GM18507 (cell line): ENCODE results near the gene KIF2B.
"Not testable (repeated sequence)": the region's sequence is repeated elsewhere in the genome, so short reads cannot be mapped to it uniquely, and the experiment has no call there.

Experiments used
- DNase-seq: peaks from one replicate; pipeline ENCODE4 v3.0.0; 2011; ENCODE audit warnings: low read depth; ENCODE audit not compliant: insufficient read length; ENCODE audit errors: extremely low spot score
- FAIRE-seq: peaks from 2 replicates; lab custom pipeline; 2011; peaks lifted over from hg19 to GRCh38; lab: Jason Lieb, UNC

Gene KIF2B, protein sequence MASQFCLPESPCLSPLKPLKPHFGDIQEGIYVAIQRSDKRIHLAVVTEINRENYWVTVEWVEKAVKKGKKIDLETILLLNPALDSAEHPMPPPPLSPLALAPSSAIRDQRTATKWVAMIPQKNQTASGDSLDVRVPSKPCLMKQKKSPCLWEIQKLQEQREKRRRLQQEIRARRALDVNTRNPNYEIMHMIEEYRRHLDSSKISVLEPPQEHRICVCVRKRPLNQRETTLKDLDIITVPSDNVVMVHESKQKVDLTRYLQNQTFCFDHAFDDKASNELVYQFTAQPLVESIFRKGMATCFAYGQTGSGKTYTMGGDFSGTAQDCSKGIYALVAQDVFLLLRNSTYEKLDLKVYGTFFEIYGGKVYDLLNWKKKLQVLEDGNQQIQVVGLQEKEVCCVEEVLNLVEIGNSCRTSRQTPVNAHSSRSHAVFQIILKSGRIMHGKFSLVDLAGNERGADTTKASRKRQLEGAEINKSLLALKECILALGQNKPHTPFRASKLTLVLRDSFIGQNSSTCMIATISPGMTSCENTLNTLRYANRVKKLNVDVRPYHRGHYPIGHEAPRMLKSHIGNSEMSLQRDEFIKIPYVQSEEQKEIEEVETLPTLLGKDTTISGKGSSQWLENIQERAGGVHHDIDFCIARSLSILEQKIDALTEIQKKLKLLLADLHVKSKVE

DNA sequence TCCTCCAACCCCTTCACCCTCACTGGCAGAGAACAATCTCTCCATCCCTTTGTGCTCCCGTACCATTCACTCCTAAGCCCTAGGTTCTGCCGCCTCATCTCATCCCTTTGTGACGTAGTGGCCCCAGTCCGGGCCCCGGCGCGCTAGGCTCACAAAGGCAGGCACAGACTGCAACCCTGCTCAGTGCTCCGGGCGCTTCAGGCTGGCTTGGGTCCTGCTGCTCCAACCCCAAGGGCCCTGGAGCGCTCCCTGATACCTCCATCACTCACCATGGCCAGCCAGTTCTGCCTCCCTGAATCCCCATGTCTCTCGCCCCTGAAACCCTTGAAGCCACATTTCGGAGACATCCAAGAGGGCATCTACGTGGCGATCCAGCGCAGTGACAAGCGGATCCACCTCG is at the start of gene KIF2B:
Gene KIF2B (plus strand): TSS at position 164 of the 400 bp plus-strand sequence. CDS start 107 bp downstream, at position 271.
- no peak for DNase-seq
- FAIRE-seq: no peak

DNA sequence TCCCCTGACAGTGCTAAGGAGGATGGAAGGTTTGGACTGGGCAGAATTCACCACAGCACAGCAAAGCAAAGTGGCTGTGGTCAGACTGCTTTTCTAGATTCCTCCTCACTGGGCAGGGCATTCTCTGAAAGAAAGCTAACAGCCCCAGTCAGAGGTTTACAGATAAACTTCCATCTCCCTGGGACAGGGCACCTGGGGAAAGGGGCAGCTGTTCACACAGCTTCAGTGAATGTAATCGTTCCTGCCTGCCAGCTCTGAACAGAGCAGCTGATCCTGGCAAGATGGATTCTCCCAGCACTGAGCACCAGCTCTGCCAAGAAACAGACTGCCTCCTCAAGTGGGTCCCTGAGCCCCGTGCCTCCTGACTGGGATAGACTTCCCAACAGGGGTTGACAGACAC is 42.4 kb upstream of the KIF2B start:
- FAIRE-seq (no peak), DNase-seq (no peak)

DNA sequence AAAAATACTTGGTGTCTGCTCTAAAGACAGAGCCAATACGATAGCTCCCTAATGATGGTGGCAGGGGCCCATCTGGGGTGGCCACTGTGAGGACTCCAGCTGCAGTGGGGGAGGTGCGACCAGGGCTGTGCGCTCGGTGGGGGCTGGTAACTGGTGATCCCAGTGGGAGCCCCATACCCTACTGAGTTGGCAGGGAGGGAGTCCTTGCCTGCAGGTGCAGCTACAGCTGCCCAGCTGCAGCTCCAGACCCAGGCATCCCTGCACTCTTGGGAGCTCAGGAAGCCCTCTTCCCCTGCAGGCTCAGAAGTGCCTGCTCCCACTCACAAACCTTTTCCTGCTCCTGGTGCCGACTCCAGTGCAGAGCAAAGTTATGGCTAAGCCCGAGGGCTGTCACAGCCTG is 31.2 kb upstream of the KIF2B start:
- DNase-seq (no peak), FAIRE-seq (no peak)

DNA sequence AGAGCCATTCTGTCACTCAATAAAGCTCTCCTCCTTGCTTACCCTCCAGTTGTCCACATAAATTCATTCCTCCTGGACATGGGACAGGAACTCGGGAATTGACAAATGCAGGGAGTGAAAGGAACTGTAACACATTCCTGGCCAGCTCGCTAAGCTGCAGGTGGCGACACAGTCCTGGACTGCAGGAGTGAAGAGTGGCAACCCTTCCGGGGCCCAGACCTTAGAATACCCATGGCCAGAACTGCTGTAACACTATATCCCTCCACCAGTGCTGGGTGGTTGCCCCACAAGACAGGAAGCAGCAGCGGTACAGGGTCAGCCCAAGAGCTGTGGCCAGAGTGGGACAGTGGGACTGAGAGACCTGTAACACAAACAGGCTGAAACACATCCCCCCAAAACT is 30.3 kb upstream of the KIF2B start:
- no peak for FAIRE-seq
- DNase-seq: no peak

DNA sequence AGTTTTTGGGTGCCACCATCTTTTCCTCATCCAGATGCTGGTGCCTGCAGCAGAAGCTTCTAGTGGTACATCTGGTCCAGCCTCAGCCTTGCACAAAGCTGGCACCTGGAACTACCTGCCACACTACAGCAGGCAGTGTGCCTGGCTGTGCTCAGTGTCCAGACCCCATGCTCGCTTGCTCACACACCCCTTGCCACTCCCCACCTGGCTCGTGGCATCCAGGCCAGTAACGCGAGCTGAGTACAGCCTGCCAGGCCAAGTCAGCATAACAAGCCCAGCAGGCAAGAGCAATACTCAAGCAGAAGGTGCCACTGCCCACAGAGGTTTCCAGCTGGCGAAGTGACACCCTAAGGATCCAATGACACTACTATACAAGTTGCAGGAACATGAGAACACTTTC is 29.7 kb upstream of the KIF2B start:
- no peak for DNase-seq
- FAIRE-seq: no peak

DNA sequence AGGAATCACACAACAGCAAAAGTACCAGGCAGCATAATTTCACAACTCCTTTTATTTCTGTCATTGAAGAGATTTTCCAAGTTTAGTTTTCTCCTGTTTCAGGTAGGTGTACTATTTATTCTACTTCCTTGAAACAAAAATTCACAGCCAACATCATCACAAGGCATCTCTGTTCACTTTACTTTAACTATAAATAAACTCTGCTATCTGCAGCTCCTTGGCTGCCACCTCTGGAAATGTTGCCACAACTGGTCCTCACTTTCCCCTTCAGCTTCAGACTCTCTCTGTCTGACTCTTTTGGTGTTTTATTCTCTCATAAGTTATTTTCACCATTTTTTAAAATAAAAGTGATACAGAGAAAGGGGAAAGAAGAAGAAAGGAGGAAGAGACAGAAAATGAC is 27.9 kb upstream of the KIF2B start:
- FAIRE-seq (no peak), DNase-seq (no peak)

DNA sequence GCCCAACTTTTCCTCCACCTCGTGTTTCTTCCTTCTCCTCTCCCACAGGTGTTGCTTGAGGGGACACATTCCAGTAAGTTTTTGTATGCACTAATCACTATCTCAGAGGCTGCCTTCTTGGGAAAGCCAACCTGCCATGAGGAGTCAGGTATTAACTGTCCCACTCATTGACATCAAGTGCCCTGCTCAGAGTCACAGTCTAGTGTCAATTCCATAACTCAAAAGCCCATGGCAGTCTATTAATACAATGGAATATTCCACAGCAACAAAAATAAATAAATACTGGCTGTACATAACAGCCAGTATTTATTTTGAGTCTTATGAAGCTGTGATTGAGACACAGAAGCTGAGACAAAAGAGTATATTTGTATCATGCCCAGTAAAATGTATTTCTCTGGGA is 26.1 kb upstream of the KIF2B start:
- DNase-seq (no peak), FAIRE-seq (no peak)

DNA sequence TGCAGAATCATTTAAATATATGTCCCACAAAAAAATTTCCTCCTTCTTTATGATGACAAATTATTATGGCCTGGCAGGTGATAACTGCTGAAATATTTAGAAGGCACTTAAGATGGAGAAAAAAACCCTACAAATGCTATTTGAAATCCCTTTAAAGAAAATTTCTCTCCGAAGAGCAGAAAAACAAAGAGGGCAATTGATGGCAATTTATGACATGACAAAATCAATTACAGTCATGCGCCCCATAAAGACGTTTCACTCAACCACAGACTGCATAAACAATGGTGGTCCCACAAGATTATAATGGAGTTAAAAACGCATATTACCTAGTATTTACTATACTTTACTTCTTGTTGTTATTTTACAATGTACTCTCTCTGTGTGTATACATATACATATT is 25.2 kb upstream of the KIF2B start:
- FAIRE-seq (no peak), DNase-seq (no peak)

GRCh38 chr17:53804437-53804836 is 18.3 kb upstream of the KIF2B start:
- FAIRE-seq: no peak

DNA sequence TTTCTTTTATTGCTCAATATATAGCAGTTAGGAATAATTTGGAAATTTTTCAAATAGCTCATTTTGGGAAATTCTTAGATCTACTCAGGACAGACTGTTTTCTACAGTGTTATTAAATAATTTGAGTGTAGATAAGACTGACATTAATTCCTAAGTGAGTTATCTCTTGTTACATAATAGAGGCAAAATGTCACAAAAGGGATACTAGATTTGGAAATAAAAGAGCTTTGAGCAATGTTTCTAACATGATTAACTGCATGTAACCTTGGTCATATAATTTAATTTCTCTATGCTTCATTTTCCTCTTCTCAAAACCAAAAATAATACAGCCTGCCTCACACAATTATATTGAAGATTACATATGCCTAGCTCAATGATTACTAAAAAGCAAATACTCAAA is 16.3 kb upstream of the KIF2B start:
- FAIRE-seq (no peak), DNase-seq (no peak)

More at GRCh38 chr17:53804437-53804836, 18.3 kb upstream of the KIF2B start:
- DNase-seq: no peak

GRCh38 chr17:53807286-53807685 is 15.4 kb upstream of the KIF2B start:
- FAIRE-seq: no peak
- DNase-seq: no peak

GRCh38 chr17:53818271-53818670 is 4.5 kb upstream of the KIF2B start:
- FAIRE-seq (no peak), DNase-seq (no peak)

GRCh38 chr17:53818929-53819328 is 3.8 kb upstream of the KIF2B start:
- DNase-seq: no peak
- no peak for FAIRE-seq

- no peak for FAIRE-seq
- no peak for DNase-seq
These were observed 2.8 kb upstream of the KIF2B start for GRCh38 chr17:53819956-53820355.

DNA sequence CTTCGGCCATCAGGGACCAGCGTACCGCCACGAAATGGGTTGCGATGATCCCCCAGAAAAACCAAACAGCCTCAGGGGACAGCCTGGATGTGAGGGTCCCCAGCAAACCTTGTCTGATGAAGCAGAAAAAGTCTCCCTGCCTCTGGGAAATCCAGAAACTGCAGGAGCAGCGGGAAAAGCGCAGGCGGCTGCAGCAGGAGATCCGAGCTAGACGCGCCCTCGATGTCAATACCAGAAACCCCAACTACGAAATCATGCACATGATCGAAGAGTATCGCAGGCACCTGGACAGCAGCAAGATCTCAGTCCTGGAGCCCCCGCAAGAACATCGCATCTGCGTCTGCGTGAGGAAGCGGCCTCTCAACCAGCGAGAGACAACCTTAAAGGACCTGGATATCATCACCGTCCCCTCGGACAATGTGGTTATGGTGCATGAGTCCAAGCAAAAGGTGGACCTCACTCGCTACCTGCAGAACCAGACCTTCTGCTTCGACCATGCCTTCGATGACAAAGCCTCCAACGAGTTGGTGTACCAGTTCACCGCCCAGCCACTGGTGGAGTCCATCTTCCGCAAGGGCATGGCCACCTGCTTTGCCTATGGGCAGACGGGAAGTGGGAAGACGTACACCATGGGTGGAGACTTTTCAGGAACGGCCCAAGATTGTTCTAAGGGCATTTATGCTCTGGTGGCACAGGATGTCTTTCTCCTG is 769 bp downstream of the KIF2B start:
- DNase-seq (no peak), FAIRE-seq (no peak)

GRCh38 chr17:53834771-53835170 is 12.0 kb downstream of the KIF2B start:
- FAIRE-seq: not testable (repeated sequence)

GRCh38 chr17:53837131-53837530 is 14.4 kb downstream of the KIF2B start:
- DNase-seq: no peak
- no peak for FAIRE-seq

More at GRCh38 chr17:53834771-53835170, 12.0 kb downstream of the KIF2B start:
- not testable (repeated sequence) for DNase-seq

DNA sequence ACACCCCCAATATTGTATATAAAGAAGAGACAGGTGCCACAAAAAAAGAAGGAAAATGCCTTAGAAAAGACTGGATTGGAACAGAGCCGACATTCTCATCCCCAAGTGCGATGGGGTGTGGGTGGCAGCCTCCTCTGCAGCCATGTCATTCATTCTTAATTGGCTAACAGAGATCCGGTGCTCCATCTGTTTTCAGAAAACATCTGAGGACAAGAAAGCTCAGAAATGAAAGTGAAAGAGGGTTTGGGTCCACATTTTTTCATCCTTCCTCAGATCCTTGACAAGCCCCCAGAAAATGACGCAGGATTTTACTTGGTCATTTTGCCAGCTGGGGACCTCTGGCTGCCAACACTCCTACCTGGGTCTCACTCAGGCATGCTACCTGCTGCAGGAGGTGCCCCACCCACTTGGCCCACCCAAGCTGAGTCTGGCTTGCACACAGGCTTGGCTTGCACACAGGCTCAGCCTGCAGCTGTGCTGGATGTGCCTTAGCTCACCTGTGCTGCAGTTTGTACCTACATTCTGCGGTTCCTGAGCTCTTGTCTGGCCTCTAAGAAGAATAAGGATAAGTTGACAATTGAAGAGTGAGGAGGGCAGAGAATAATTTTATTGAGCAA is 21.9 kb downstream of the KIF2B start:
- FAIRE-seq (no peak), DNase-seq (no peak)

GRCh38 chr17:53871128-53871527 is 48.4 kb downstream of the KIF2B start:
- not testable (repeated sequence) for FAIRE-seq, DNase-seq
